SK-N-SH (cell line): Measurements from ENCODE around the gene PPM1F. TPM values are rescaled to one million over a fixed set of nuclear protein-coding genes. Genes with fewer than 3 reads are reported as not detected.

Experiments
- CTCF ChIA-PET: fragments of 300-600, 350-600 bp; formaldehyde crosslinking; extraction: SDS; loops from one replicate; lab custom pipeline; 2021; lab: Yijun Ruan, JAX
- POLR2A ChIA-PET: fragments of 350-600 bp; sonication (Branson Sonifier 250); formaldehyde crosslinking; extraction: SDS; loops from one replicate; lab custom pipeline; 2020; ENCODE audit warnings: antibody characterized with exemption, inconsistent platforms; lab: Yijun Ruan, JAX
- DNase-seq: peaks from one replicate; pipeline ENCODE4 v3.0.0; 2012
- H2AFZ ChIP-seq: fragments of 200-600 bp; sonication (generic); 2 replicates; pipeline ENCODE4 v1.8.1; 2016; ENCODE audit warnings: antibody characterized with exemption, mild to moderate bottlenecking, low read depth
- H3F3A ChIP-seq: fragments of 200-600 bp; sonication (generic); replicated peaks from 2 replicates; pipeline ENCODE3; 2016; ENCODE audit warnings: antibody characterized with exemption, mild to moderate bottlenecking; ENCODE audit not compliant: insufficient read depth
- H3K27ac ChIP-seq, 2 experiments: fragments of 200-500 bp in 1 of 2; fragments of 200-600 bp in 1 of 2; sonication (Bioruptor generic) in 1 of 2; sonication (generic), shearing (Covaris generic) in 1 of 2; 2 replicates each; pipeline versions ENCODE4 v1.5.1 to v1.6.1; 2014 to 2016; ENCODE audit warnings: low read depth in 2 of 2, inconsistent platforms in 1 of 2, low read length in 1 of 2, mild to moderate bottlenecking in 1 of 2, mixed read lengths in 1 of 2
- H3K27me3 ChIP-seq: fragments of 200-600 bp; sonication (generic), shearing (Covaris generic); 2 replicates; pipeline ENCODE4 v1.6.1; 2016; ENCODE audit warnings: mixed run types; ENCODE audit not compliant: insufficient read depth
- H3K36me3 ChIP-seq, 2 experiments: fragments of 200-500 bp in 1 of 2; fragments of 200-600 bp in 1 of 2; sonication (Bioruptor generic) in 1 of 2; sonication (generic) in 1 of 2; replicated peaks in 1 of 2; 2 replicates each; pipeline versions ENCODE3 to v1.5.1; 2014 to 2016; ENCODE audit warnings: low read length in 1 of 2, mild to moderate bottlenecking in 1 of 2; ENCODE audit not compliant: insufficient read depth in 2 of 2, control insufficient read depth in 1 of 2
- H3K4me1 ChIP-seq, 2 experiments: fragments of 200-500 bp in 1 of 2; fragments of 200-600 bp in 1 of 2; sonication (Bioruptor generic) in 1 of 2; sonication (generic), shearing (Covaris generic) in 1 of 2; 2 replicates each; pipeline versions ENCODE4 v1.5.1 to v1.6.1; 2014 to 2016; ENCODE audit warnings: low read depth in 1 of 2, low read length in 1 of 2, mixed run types in 1 of 2; ENCODE audit not compliant: insufficient read depth in 2 of 2, control insufficient read depth in 1 of 2
- H3K4me2 ChIP-seq: fragments of 200-600 bp; sonication (generic), shearing (Covaris generic); 2 replicates; pipeline ENCODE4 v1.6.1; 2017; ENCODE audit warnings: mixed run types
- H3K4me3 ChIP-seq, 2 experiments: fragments of 200-500 bp in 1 of 2; fragments of 200-600 bp in 1 of 2; sonication (Bioruptor generic) in 1 of 2; sonication (generic), shearing (Covaris generic) in 1 of 2; 2 replicates each; pipeline versions ENCODE4 v1.5.1 to v1.8.1; 2014 to 2016; ENCODE audit warnings: low read depth in 2 of 2, inconsistent platforms in 1 of 2, low read length in 1 of 2, mild to moderate bottlenecking in 1 of 2, mixed read lengths in 1 of 2, moderate library complexity in 1 of 2
- H3K79me2 ChIP-seq: fragments of 200-600 bp; sonication (generic); 2 replicates; pipeline ENCODE4 v1.8.1; 2017; ENCODE audit warnings: mild to moderate bottlenecking; ENCODE audit not compliant: insufficient read depth
- H3K9ac ChIP-seq: fragments of 200-600 bp; sonication (generic); 2 replicates; pipeline ENCODE4 v1.6.1; 2017; ENCODE audit warnings: mixed run types
- H3K9me2 ChIP-seq: fragments of 200-600 bp; sonication (generic); 2 replicates; pipeline ENCODE4 v1.6.1; 2017; ENCODE audit warnings: mixed run types
- H3K9me3 ChIP-seq: fragments of 200-600 bp; sonication (generic); 2 replicates; pipeline ENCODE4 v1.6.1; 2017; ENCODE audit warnings: mixed run types, mild to moderate bottlenecking, moderate library complexity
- H4K20me1 ChIP-seq: fragments of 200-600 bp; sonication (generic); 2 replicates; pipeline ENCODE4 v1.6.1; 2017; ENCODE audit warnings: mild to moderate bottlenecking, mixed run types; ENCODE audit not compliant: insufficient read depth
- CTCF ChIP-seq: fragments of 200-600 bp; sonication (generic); IDR thresholded peaks from 2 replicates; pipeline ENCODE4 v1.6.1; 2017; ENCODE audit warnings: antibody characterized with exemption, mild to moderate bottlenecking, moderate library complexity
- ELF1 ChIP-seq: IDR thresholded peaks from 2 replicates; pipeline ENCODE4 v1.4.0; 2012
- EP300 ChIP-seq, 2 experiments: IDR thresholded peaks; 2 replicates each; pipeline versions ENCODE4 v1.4.0 to v1.6.1; 2012; ENCODE audit warnings: borderline replicate concordance in 1 of 2, low read depth in 1 of 2, low read length in 1 of 2
- FOSL2 ChIP-seq: IDR thresholded peaks from 2 replicates; pipeline ENCODE4 v1.4.0; 2012; ENCODE audit warnings: low read depth, mild to moderate bottlenecking, moderate library complexity, borderline replicate concordance
- FOXJ3 ChIP-seq: sonication (generic); formaldehyde crosslinking; IDR thresholded peaks from 2 replicates; pipeline ENCODE4 v1.5.1; 2020; ENCODE audit warnings: mild to moderate bottlenecking, missing genetic modification reagents
- GABPA ChIP-seq: IDR thresholded peaks from 2 replicates; pipeline ENCODE4 v1.4.0; 2012; ENCODE audit warnings: low read depth, mild to moderate bottlenecking
- MXI1 ChIP-seq: IDR thresholded peaks from 2 replicates; pipeline ENCODE4 v1.6.1; 2012; ENCODE audit warnings: mild to moderate bottlenecking, low read depth, low read length, improper control_type of control experiment
- RAD21 ChIP-seq: IDR thresholded peaks from 2 replicates; pipeline ENCODE4 v1.6.1; 2012; ENCODE audit warnings: mild to moderate bottlenecking, low read length
- RCOR1 ChIP-seq: fragments of 150-350 bp; IDR thresholded peaks from 2 replicates; pipeline ENCODE4 v1.6.1; 2017; ENCODE audit warnings: antibody characterized with exemption, low read length
- RFX5 ChIP-seq: IDR thresholded peaks from 2 replicates; pipeline ENCODE4 v1.6.1; 2012; ENCODE audit warnings: mild to moderate bottlenecking, improper control_type of control experiment, low read length
- SIN3A ChIP-seq: IDR thresholded peaks from 2 replicates; pipeline ENCODE4 v1.6.1; 2012; ENCODE audit warnings: low read depth, mild to moderate bottlenecking, low read length, moderate library complexity, borderline replicate concordance
- TCF12 ChIP-seq: IDR thresholded peaks from 2 replicates; pipeline ENCODE4 v1.4.0; 2012
- TEAD4 ChIP-seq: IDR thresholded peaks from 2 replicates; pipeline ENCODE4 v1.4.0; 2012; ENCODE audit warnings: mild to moderate bottlenecking, borderline replicate concordance; ENCODE audit not compliant: insufficient read depth
- USF1 ChIP-seq: IDR thresholded peaks from 2 replicates; pipeline ENCODE4 v1.4.0; 2012; ENCODE audit warnings: low read depth, borderline replicate concordance
- USF2 ChIP-seq: fragments of 150-350 bp; IDR thresholded peaks from 2 replicates; pipeline ENCODE4 v1.6.1; 2017; ENCODE audit warnings: antibody characterized with exemption, low read length, low read depth, borderline replicate concordance
- YY1 ChIP-seq: IDR thresholded peaks from 2 replicates; pipeline ENCODE4 v1.4.0; 2012; ENCODE audit warnings: low read depth, mild to moderate bottlenecking
- WGBS: methylation state at CpG from one replicate; pipeline ENCODE4 v1.1.6; 2017; ENCODE audit warnings: low lambda C conversion rate; 5-methylcytosine and 5-hydroxymethylcytosine counted together
- polyA plus RNA-seq, 3 experiments: library from polyadenylated mRNA; depleted of rRNA; stranded (reverse); fragments of >200 nt; gene quantifications; 2 replicates each; pipeline ENCODE4 v1.2.3, GENCODE V29; 2012
- TF ChIP-seq, protein P1 (sequence below): IDR thresholded peaks from 2 replicates; pipeline ENCODE4; 2012

Gene PPM1F
- polyA plus RNA-seq, 1 of the 3 experiments (the other 2 are of a cell fraction): 29.6 TPM

DNA sequence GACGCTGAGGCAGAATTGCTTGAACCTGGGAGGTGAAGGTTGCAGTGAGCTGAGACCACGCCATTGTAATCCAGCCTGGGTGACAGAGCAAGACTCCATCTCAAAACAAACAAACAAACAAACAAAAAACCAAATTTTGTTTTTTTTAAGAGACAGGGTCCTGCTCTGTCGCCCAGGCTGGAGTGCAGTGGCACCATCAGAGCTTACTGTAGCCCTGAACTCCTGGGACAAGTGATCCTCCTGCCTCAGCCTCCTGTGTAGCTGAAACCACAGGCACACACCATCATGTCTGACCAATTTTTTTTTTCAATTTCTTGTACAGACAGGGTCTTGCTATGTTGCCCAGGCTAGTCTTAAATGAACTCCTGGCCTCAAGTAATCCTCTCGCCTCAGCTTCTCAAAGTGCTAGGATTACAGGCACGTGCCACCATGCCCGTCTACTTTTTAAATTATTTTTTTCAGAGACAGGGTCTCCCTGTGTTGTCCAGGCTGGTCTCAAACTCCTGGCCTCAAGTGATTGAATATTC is 13.2 kb upstream of the PPM1F start (continued):
- TF ChIP-seq EP300 (IDR thresholded peaks at IDR 0.05; ENCODE audit: borderline replicate concordance in 1 of 2, low read depth in 1 of 2, low read length in 1 of 2) (no peak), MXI1 (no peak), ELF1 (no peak), FOXJ3 (CRISPR knock-in tag) (no peak), USF2 (no peak), USF1 (no peak), TEAD4 (no peak), TCF12 (no peak), RAD21 (no peak)

DNA sequence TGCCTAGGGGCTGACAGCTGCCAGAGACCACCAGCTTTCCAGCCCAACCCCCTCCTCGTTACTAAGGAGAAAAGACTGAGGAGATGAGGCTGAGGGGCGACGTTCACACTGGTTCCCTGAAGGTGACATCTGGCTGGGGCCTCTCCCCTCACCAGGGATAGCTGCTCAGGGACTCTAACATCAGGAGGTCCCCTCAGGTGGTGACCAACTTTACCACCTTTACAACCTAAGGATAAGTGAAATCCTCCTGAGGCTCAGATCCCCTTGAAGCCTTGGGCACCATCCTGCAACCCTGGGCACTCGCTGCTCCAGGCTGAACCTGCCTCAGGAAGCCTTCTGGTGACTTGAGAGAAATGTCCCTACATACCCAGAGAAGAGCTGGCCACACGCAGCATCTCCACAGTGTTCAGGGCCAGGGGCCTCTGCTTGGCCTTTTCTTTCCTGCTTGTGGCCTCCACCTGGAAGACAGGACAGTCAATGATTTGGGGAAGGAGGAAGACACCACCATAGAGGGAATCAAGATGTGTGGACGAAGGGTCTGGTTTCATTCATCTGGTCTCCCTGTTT is 12.4 kb upstream of the PPM1F start:
- DNase-seq: no peak
- POLR2A ChIA-PET: no interaction called here
- Histone ChIP-seq H3K27ac (no peak overlapping the region), H3K9ac (no peak overlapping the region), H3K4me1 (no peaks in the 10 kb centered on the region), H3K9me3 (no peaks in the 10 kb centered on the region), H3K27me3 (no peaks in the 10 kb centered on the region), H3K79me2 (no peaks in the 10 kb centered on the region), H3K9me2 (no peaks in the 10 kb centered on the region), H4K20me1 (no peaks in the 10 kb centered on the region)
- 92% methylated on average over 5 of the region's 6 CpGs for WGBS
- TF ChIP-seq GABPA (no peak), RAD21 (no peak), SIN3A (no peak), FOSL2 (no peak), RFX5 (no peak)
- TF ChIP-seq, all 33 proteins: peak for 0
- Histone ChIP-seq H3F3A (no peaks in the 10 kb centered on the region), H2AFZ (no peak overlapping the region), H3K4me3 (no peak overlapping the region), H3K36me3 (peaks cover 34 to 71% of the 10 kb centered on the region in 2 experiments), H3K4me2 (no peak overlapping the region)
- CTCF ChIA-PET: interaction anchor here (5.5 kb wide), 1 partner anchor 12 kb away, joined by 36 read pairs; the partner anchor contains the start of gene PPM1F

DNA sequence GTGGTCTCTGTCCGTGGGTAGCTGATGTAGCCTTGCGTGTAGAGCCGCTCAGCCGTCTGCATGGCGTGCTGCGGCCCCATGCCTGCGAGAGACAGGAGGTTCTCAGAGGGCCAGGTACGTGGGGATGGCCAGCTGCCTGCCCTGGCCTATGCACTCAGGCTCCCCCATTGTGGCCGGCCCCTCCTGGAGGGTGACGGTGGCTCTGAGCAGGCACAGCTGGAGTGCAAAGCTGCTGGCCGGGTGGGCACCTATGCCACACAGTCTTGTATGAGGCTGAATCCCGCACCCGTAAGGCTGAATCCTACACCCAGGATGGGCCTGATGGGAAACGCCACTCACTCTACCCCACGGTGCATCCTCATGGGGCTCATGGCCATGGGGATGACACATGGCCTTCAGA is 11.6 kb upstream of the PPM1F start:
- no peaks in the 10 kb centered on the region for H3K27me3 ChIP-seq
- H3K36me3 ChIP-seq: peaks cover 30 to 72% of the 10 kb centered on the region in 2 experiments
- H3K9me2 ChIP-seq: no peaks in the 10 kb centered on the region
- H3K4me2 ChIP-seq: no peak overlapping the region
- TF ChIP-seq, protein P1, sequence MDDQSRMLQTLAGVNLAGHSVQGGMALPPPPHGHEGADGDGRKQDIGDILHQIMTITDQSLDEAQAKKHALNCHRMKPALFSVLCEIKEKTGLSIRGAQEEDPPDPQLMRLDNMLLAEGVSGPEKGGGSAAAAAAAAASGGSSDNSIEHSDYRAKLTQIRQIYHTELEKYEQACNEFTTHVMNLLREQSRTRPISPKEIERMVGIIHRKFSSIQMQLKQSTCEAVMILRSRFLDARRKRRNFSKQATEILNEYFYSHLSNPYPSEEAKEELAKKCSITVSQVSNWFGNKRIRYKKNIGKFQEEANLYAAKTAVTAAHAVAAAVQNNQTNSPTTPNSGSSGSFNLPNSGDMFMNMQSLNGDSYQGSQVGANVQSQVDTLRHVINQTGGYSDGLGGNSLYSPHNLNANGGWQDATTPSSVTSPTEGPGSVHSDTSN: no peak
- TF ChIP-seq TEAD4 (no peak), SIN3A (no peak), EP300 (IDR thresholded peaks at IDR 0.05; ENCODE audit: borderline replicate concordance in 1 of 2, low read depth in 1 of 2, low read length in 1 of 2) (no peak), CTCF (no peak), RCOR1 (no peak), YY1 (no peak)
- H3K9ac ChIP-seq: no peak overlapping the region
- no peak overlapping the region for H3K27ac ChIP-seq
- DNase-seq: no peak
- ChIA-PET CTCF (interaction anchor here (0.6 to 3.0 kb wide), 3 partner anchors 8 to 166 kb away, joined by 3 to 16 read pairs (median 11); partner anchors contain the start of gene PPM1F), POLR2A (no interaction called here)
- whole genome bisulfite sequencing: 92% methylated on average over 4 of the region's 15 CpGs
- no peaks in the 10 kb centered on the region for H3K9me3 ChIP-seq
- H3F3A ChIP-seq: no peaks in the 10 kb centered on the region
- H2AFZ ChIP-seq: no peak overlapping the region
- no peak overlapping the region for H3K4me3 ChIP-seq
- H3K4me1 ChIP-seq: no peaks in the 10 kb centered on the region
- no peaks in the 10 kb centered on the region for H4K20me1 ChIP-seq
- no peaks in the 10 kb centered on the region for H3K79me2 ChIP-seq
